ENCODE results near the gene KCNJ14. TPM values are rescaled to one million over a fixed set of nuclear protein-coding genes. Genes with fewer than 3 reads are reported as not detected.

The KCNJ14 gene
- total RNA-seq, 1 donor from 2014 or later: 1.4 TPM

DNA sequence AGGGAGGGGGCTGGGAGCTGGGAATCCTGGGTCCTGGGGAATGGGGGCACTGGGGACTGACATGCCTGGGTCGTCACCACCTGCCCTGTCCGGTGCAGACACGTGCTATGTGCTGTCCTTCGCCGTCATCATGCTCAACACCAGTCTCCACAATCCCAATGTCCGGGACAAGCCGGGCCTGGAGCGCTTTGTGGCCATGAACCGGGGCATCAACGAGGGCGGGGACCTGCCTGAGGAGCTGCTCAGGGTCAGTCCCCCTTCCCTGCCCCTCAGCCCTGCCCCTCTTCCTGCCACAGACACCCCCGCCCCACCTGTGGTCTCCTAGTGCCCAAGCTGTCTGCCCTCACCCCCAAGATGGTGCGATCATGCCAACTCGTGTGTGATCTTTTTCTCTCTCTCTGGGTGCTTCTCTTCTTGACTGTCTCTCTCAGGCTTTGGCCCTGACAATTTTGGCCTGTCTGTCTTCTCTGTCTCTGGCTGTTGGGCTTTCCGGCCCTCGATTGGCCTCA is 18.8 kb downstream of the KCNJ14 start:
- Histone ChIP-seq H3K4me1 (ENCODE audit: insufficient read depth, low read length) (peaks cover 10% of the 10 kb centered on the region), H3K79me2 (ENCODE audit: insufficient read depth, low read length) (peaks cover 45% of the 10 kb centered on the region), H3K4me3 (ENCODE audit: insufficient read depth, low read depth, low read length) (no peak overlapping the region), H4K20me1 (ENCODE audit: insufficient read depth, low read length) (peaks cover 84% of the 10 kb centered on the region), H3K9ac (ENCODE audit: low read length) (no peak overlapping the region), H3K9me3 (ENCODE audit: insufficient read depth, low read depth, low read length) (no peaks in the 10 kb centered on the region), H3K27me3 (ENCODE audit: insufficient read depth, low read length) (no peaks in the 10 kb centered on the region), H2AFZ (ENCODE audit: low read depth, low read length) (no peak overlapping the region), H3K36me3 (ENCODE audit: insufficient read depth, low read length) (peaks cover 52% of the 10 kb centered on the region), H3K27ac (ENCODE audit: low read depth, low read length) (no peak overlapping the region), H3K4me2 (ENCODE audit: low read length) (no peak overlapping the region)
- FAIRE-seq: no peak
- H3K9me3 Mint-ChIP-seq (ENCODE audit: unreplicated experiment): no peaks in the 10 kb centered on the region
- H3K27ac Mint-ChIP-seq (ENCODE audit: unreplicated experiment): no peak overlapping the region
- no peak overlapping the region for H3K4me3 Mint-ChIP-seq (ENCODE audit: unreplicated experiment)
- no peaks in the 10 kb centered on the region for H3K27me3 Mint-ChIP-seq (ENCODE audit: low read depth, unreplicated experiment)
- peaks cover 14% of the 10 kb centered on the region for H3K4me1 Mint-ChIP-seq (ENCODE audit: low read depth, unreplicated experiment)
- H3K36me3 Mint-ChIP-seq (ENCODE audit: low read depth, unreplicated experiment): peaks cover 31% of the 10 kb centered on the region
- TF ChIP-seq EZH2 (IDR thresholded peaks at IDR 0.05; ENCODE audit: insufficient read depth, low read length): no peak
- TF ChIP-seq, protein P1, sequence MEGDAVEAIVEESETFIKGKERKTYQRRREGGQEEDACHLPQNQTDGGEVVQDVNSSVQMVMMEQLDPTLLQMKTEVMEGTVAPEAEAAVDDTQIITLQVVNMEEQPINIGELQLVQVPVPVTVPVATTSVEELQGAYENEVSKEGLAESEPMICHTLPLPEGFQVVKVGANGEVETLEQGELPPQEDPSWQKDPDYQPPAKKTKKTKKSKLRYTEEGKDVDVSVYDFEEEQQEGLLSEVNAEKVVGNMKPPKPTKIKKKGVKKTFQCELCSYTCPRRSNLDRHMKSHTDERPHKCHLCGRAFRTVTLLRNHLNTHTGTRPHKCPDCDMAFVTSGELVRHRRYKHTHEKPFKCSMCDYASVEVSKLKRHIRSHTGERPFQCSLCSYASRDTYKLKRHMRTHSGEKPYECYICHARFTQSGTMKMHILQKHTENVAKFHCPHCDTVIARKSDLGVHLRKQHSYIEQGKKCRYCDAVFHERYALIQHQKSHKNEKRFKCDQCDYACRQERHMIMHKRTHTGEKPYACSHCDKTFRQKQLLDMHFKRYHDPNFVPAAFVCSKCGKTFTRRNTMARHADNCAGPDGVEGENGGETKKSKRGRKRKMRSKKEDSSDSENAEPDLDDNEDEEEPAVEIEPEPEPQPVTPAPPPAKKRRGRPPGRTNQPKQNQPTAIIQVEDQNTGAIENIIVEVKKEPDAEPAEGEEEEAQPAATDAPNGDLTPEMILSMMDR (IDR thresholded peaks at IDR 0.05; ENCODE audit: insufficient read depth, low read depth, low read length): no peak
- no peak for DNase-seq (ENCODE audit: low read depth)

DNA sequence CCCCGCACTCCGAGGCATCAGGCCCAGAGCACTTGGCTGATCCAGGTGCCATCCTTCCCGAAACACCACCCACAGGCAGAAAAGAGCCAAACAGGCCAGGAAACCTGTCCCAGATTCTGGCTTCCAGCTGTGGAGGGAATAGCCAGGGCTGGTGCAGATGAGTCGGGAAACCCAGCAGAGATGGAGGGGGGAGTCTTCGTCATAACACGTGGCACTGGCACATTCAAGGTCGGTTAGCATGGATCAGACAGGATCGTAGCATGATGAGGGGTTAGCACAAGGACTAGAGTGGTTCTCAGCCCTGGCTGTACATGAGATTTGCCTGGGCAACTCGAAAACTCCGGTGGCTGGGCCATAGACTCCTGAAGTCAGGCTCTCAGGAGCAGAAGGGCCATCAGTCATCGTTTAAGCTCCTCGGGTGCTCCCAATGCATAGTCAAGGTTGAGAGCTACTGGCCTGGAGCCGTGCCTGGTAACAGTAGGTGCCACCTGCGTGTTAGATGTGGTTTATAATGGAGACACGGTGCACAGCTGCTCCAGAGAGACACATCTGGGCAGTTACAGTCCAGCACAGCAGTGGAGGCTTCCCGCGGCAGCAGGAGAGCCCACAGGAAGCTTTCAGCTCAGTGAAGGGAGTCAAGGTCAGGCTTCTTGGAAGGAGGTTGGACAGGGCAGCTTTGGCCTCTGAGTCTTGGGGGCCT is 20.1 kb downstream of the KCNJ14 start:
- no peak overlapping the region for H3K4me2 ChIP-seq (ENCODE audit: low read length)
- H4K20me1 ChIP-seq (ENCODE audit: insufficient read depth, low read length): peaks cover 89% of the 10 kb centered on the region
- H3K4me3 ChIP-seq (ENCODE audit: insufficient read depth, low read depth, low read length): no peak overlapping the region
- no peaks in the 10 kb centered on the region for H3K9me3 ChIP-seq (ENCODE audit: insufficient read depth, low read depth, low read length)
- FAIRE-seq (no peak), DNase-seq (ENCODE audit: low read depth) (no peak)
- no peak overlapping the region for H2AFZ ChIP-seq (ENCODE audit: low read depth, low read length)
- no peaks in the 10 kb centered on the region for H3K27me3 ChIP-seq (ENCODE audit: insufficient read depth, low read length)
- Mint-ChIP-seq H3K27me3 (ENCODE audit: low read depth, unreplicated experiment) (no peaks in the 10 kb centered on the region), H3K4me1 (ENCODE audit: low read depth, unreplicated experiment) (peaks cover 12% of the 10 kb centered on the region), H3K27ac (ENCODE audit: unreplicated experiment) (no peak overlapping the region), H3K4me3 (ENCODE audit: unreplicated experiment) (no peak overlapping the region), H3K9me3 (ENCODE audit: unreplicated experiment) (no peaks in the 10 kb centered on the region), H3K36me3 (ENCODE audit: low read depth, unreplicated experiment) (peaks cover 29% of the 10 kb centered on the region)
- H3K79me2 ChIP-seq (ENCODE audit: insufficient read depth, low read length): peaks cover 36% of the 10 kb centered on the region
- H3K9ac ChIP-seq (ENCODE audit: low read length): no peak overlapping the region
- peaks cover 50% of the 10 kb centered on the region for H3K36me3 ChIP-seq (ENCODE audit: insufficient read depth, low read length)
- H3K27ac ChIP-seq (ENCODE audit: low read depth, low read length): no peak overlapping the region
- peaks cover 14% of the 10 kb centered on the region for H3K4me1 ChIP-seq (ENCODE audit: insufficient read depth, low read length)
- no peak for TF ChIP-seq EZH2 (IDR thresholded peaks at IDR 0.05; ENCODE audit: insufficient read depth, low read length)
- TF ChIP-seq, protein P1 (IDR thresholded peaks at IDR 0.05; ENCODE audit: insufficient read depth, low read depth, low read length): no peak

DNA sequence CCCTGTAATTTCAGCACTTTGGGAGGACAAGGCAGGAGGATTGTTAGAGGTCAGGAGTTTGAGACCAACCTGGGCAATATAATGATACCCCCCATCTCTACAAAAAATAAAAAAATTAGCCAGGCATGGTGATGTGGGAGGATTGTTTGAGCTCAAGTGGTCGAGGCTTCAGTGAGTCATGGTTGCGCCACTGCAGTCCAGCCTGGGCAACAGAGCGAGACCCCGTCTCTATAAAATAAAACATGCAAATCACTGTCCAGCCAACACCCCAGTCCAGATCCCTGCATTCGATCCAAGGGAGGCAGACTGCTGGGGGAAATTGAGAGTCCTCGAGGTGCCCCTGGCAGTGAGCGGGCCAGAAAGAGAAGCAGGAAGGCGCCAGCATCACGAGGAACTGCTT is 20.8 kb downstream of the KCNJ14 start:
- DNase-seq (ENCODE audit: low read depth): no peak
- Histone ChIP-seq H3K27ac (ENCODE audit: low read depth, low read length) (no peak overlapping the region), H4K20me1 (ENCODE audit: insufficient read depth, low read length) (peaks cover 86% of the 10 kb centered on the region), H3K4me3 (ENCODE audit: insufficient read depth, low read depth, low read length) (no peak overlapping the region), H3K9me3 (ENCODE audit: insufficient read depth, low read depth, low read length) (no peaks in the 10 kb centered on the region), H3K4me1 (ENCODE audit: insufficient read depth, low read length) (peaks cover 17% of the 10 kb centered on the region), H3K4me2 (ENCODE audit: low read length) (no peak overlapping the region), H3K36me3 (ENCODE audit: insufficient read depth, low read length) (peaks cover 45% of the 10 kb centered on the region), H3K79me2 (ENCODE audit: insufficient read depth, low read length) (peaks cover 29% of the 10 kb centered on the region), H3K27me3 (ENCODE audit: insufficient read depth, low read length) (no peaks in the 10 kb centered on the region), H2AFZ (ENCODE audit: low read depth, low read length) (no peak overlapping the region), H3K9ac (ENCODE audit: low read length) (no peak overlapping the region)
- Mint-ChIP-seq H3K27me3 (ENCODE audit: low read depth, unreplicated experiment) (no peaks in the 10 kb centered on the region), H3K4me1 (ENCODE audit: low read depth, unreplicated experiment) (peaks cover 12% of the 10 kb centered on the region), H3K9me3 (ENCODE audit: unreplicated experiment) (no peaks in the 10 kb centered on the region), H3K4me3 (ENCODE audit: unreplicated experiment) (no peak overlapping the region), H3K36me3 (ENCODE audit: low read depth, unreplicated experiment) (peaks cover 25% of the 10 kb centered on the region), H3K27ac (ENCODE audit: unreplicated experiment) (peak overlapping the region; percentile 75)
- no peak for FAIRE-seq
- TF ChIP-seq, protein P1 (IDR thresholded peaks at IDR 0.05; ENCODE audit: insufficient read depth, low read depth, low read length): no peak
- TF ChIP-seq EZH2 (IDR thresholded peaks at IDR 0.05; ENCODE audit: insufficient read depth, low read length): no peak
